Smooth muscle cell (in vitro differentiated cells): ENCODE results near the gene CROCC2. TPM values are rescaled to one million over a fixed set of nuclear protein-coding genes. Genes with fewer than 3 reads are reported as not detected.

ENCODE experiments used
- DNase-seq: peaks from one replicate; lab custom pipeline; 2025; ENCODE audit not compliant: unreplicated experiment; lab: John Stamatoyannopoulos, UW
- H2AFZ ChIP-seq: fragments of 200-600 bp; sonication (generic); 2 replicates; pipeline ENCODE4 v1.6.0; 2016; ENCODE audit warnings: antibody characterized with exemption, low read depth, mild to moderate bottlenecking
- H3F3A ChIP-seq: fragments of 200-600 bp; sonication (generic); 2 replicates; pipeline ENCODE4 v1.6.0; 2017; ENCODE audit warnings: antibody characterized with exemption, low read depth
- H3K27ac ChIP-seq: fragments of 200-600 bp; sonication (generic); 2 replicates; pipeline ENCODE4 v1.5.1; 2016; ENCODE audit warnings: low read depth, mild to moderate bottlenecking
- H3K27me3 ChIP-seq: fragments of 200-600 bp; sonication (generic); 2 replicates; pipeline ENCODE4 v1.6.1; 2016; ENCODE audit warnings: low read depth, mild to moderate bottlenecking
- H3K36me3 ChIP-seq: fragments of 200-600 bp; sonication (generic); 2 replicates; pipeline ENCODE4 v1.5.1; 2016; ENCODE audit warnings: low read depth
- H3K4me1 ChIP-seq: fragments of 200-600 bp; sonication (generic); 2 replicates; pipeline ENCODE4 v1.5.1; 2016; ENCODE audit warnings: low read depth
- H3K4me2 ChIP-seq: fragments of 200-600 bp; sonication (generic); 2 replicates; pipeline ENCODE4 v1.6.0; 2016; ENCODE audit warnings: mild to moderate bottlenecking
- H3K4me3 ChIP-seq: fragments of 200-600 bp; sonication (generic); 2 replicates; pipeline ENCODE4 v1.5.1; 2016; ENCODE audit warnings: mild to moderate bottlenecking
- H3K79me2 ChIP-seq: fragments of 200-600 bp; sonication (generic); 2 replicates; pipeline ENCODE4 v1.6.0; 2016; ENCODE audit warnings: low read depth, mild to moderate bottlenecking
- H3K9ac ChIP-seq: fragments of 200-600 bp; sonication (generic); 2 replicates; pipeline ENCODE4 v1.6.0; 2016; ENCODE audit warnings: low read depth
- H3K9me3 ChIP-seq: fragments of 200-600 bp; sonication (generic); replicated peaks from 2 replicates; pipeline ENCODE4 v1.5.1; 2016; ENCODE audit warnings: low read depth
- H4K20me1 ChIP-seq: fragments of 200-600 bp; sonication (generic); 2 replicates; pipeline ENCODE4 v1.6.0; 2016; ENCODE audit warnings: low read depth
- CTCF ChIP-seq: fragments of 200-600 bp; sonication (generic); IDR thresholded peaks from 2 replicates; pipeline ENCODE4 v1.5.1; 2017; ENCODE audit warnings: borderline replicate concordance, mild to moderate bottlenecking, antibody characterized with exemption; ENCODE audit not compliant: insufficient read depth, poor library complexity, severe bottlenecking
- WGBS: methylation state at CpG from one replicate; pipeline ENCODE4 v1.1.7; 2016; ENCODE audit warnings: low lambda C conversion rate; 5-methylcytosine and 5-hydroxymethylcytosine counted together
- polyA plus RNA-seq: library from polyadenylated mRNA; unstranded; fragments of >200 nt; fragmentation: Nextera tagmentation; extraction: Ambion mirVana; gene quantifications from 2 replicates; pipeline ENCODE4 v1.2.1, GENCODE V29; 2016
- total RNA-seq: library from RNA; depleted of rRNA; stranded (reverse); fragments of >200 nt; gene quantifications from 2 replicates; pipeline ENCODE4 v1.2.3, GENCODE V29; 2014

The CROCC2 gene
- total and polyA plus RNA-seq, 2 experiments from 2014 or later: not detected

GRCh38 chr2:240871071-240871958, 34.8 kb upstream of the CROCC2 start:
- H3K9ac ChIP-seq: no peak overlapping the region
- no peak for TF ChIP-seq CTCF
- H3K4me1 ChIP-seq: no peaks in the 10 kb centered on the region
- H4K20me1 ChIP-seq: no peaks in the 10 kb centered on the region
- H2AFZ ChIP-seq: no peak overlapping the region
- DNase-seq: no peak
- H3K79me2 ChIP-seq: no peaks in the 10 kb centered on the region
- H3F3A ChIP-seq: no peaks in the 10 kb centered on the region
- no peaks in the 10 kb centered on the region for H3K36me3 ChIP-seq
- H3K4me3 ChIP-seq: no peak overlapping the region
- WGBS: 90% methylated on average over 16 of the region's 16 CpGs
- no peaks in the 10 kb centered on the region for H3K27me3 ChIP-seq
- no peaks in the 10 kb centered on the region for H3K9me3 ChIP-seq
- no peak overlapping the region for H3K27ac ChIP-seq
- no peak overlapping the region for H3K4me2 ChIP-seq

GRCh38 chr2:240872317-240873097, 33.6 kb upstream of the CROCC2 start:
- WGBS: 95% methylated on average over 17 of the region's 17 CpGs
- no peaks in the 10 kb centered on the region for H3K27me3 ChIP-seq
- DNase-seq: no peak

GRCh38 chr2:240873098-240873788, 32.9 kb upstream of the CROCC2 start:
- Histone ChIP-seq H3K4me2 (no peak overlapping the region), H4K20me1 (no peaks in the 10 kb centered on the region), H3K27me3 (no peaks in the 10 kb centered on the region), H3K9ac (no peak overlapping the region), H3K9me3 (no peaks in the 10 kb centered on the region), H3K4me1 (no peaks in the 10 kb centered on the region), H3K27ac (no peak overlapping the region), H3K4me3 (no peak overlapping the region), H3F3A (no peaks in the 10 kb centered on the region), H3K36me3 (no peaks in the 10 kb centered on the region), H3K79me2 (no peaks in the 10 kb centered on the region), H2AFZ (no peak overlapping the region)
- no peak for DNase-seq
- TF ChIP-seq CTCF: no peak
- WGBS: 93% methylated on average over 20 of the region's 21 CpGs

More at GRCh38 chr2:240872317-240873097, 33.6 kb upstream of the CROCC2 start:
- H3K9me3 ChIP-seq: no peaks in the 10 kb centered on the region
- H3K36me3 ChIP-seq: no peaks in the 10 kb centered on the region
- no peak overlapping the region for H2AFZ ChIP-seq
- no peaks in the 10 kb centered on the region for H3K4me1 ChIP-seq
- H3K27ac ChIP-seq: no peak overlapping the region
- no peaks in the 10 kb centered on the region for H4K20me1 ChIP-seq
- no peaks in the 10 kb centered on the region for H3F3A ChIP-seq
- no peak overlapping the region for H3K4me2 ChIP-seq
- H3K79me2 ChIP-seq: no peaks in the 10 kb centered on the region
- no peak overlapping the region for H3K4me3 ChIP-seq
- no peak overlapping the region for H3K9ac ChIP-seq
- no peak for TF ChIP-seq CTCF
